GM19025 (cell line): ENCODE results near the gene APEH.
"Not testable (repeated sequence)": the region's sequence is repeated elsewhere in the genome, so short reads cannot be mapped to it uniquely, and the experiment has no call there.

Experiments
- ATAC-seq: cut with Tn5 transposase; IDR thresholded peaks from one replicate; pipeline ENCODE4 v1.9.1; 2021; ENCODE audit warnings: mild to moderate bottlenecking, low read depth, moderate library complexity; ENCODE audit not compliant: unreplicated experiment

The APEH gene

DNA sequence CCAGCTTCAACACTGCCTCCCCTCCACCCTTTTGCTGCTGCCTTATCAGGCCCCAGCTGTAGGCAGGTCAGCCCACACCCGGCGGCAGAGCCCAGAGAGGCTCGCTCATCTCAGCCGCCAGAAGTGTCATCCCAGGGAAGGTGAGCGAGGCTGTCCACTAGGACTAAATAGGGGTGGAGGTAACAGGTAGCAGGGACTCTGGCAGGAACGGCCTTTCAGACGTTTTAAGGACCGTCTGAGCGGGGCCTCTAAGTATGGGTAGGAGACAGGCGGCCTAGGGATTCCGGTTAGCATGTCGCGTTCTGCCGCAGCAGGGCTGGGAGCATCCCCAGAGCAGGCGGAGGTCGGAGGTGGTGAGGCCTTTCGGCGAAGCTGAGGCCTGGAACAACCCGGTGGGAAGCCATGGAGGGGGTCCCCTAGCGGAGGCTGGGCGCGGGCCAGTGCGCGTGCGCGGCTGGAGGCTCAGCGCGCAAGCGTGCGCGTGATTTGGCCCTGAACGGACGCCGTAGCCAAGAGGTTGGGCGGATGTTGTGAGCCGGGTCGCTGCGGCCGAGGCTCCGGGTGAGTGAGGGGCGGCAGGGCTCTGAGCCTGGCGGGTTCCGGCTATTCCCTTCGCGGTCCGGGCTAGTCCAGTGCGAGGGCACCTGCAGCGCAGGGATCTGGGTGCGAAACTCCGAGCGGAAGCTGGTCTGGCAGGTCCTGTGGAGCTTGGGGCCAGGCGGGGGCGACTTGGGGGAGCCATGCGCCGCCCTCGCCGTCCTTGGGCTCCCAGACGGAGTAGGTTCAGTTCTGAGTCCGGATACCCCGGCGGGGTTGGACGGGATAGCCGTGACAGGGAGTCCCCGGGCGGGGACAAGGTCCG, 15.1 kb downstream of the APEH start, which contains the start of the genes MST1 and RNF123:
TSS of gene MST1 (minus strand) at position 429 of the 862 bp plus-strand sequence. CDS start 783 bp downstream, outside the sequence.
TSS of gene RNF123 (plus strand) at position 512 of the 862 bp plus-strand sequence. CDS start 1,609 bp downstream, outside the sequence.
- peak; percentile 61 for ATAC-seq

- ATAC-seq, result not testable (repeated sequence)
Measured at GRCh38 chr3:49689908-49690624, 15.9 kb downstream of the APEH start.

- not testable (repeated sequence) for ATAC-seq
Measured at GRCh38 chr3:49690856-49691255, 16.7 kb downstream of the APEH start.

DNA sequence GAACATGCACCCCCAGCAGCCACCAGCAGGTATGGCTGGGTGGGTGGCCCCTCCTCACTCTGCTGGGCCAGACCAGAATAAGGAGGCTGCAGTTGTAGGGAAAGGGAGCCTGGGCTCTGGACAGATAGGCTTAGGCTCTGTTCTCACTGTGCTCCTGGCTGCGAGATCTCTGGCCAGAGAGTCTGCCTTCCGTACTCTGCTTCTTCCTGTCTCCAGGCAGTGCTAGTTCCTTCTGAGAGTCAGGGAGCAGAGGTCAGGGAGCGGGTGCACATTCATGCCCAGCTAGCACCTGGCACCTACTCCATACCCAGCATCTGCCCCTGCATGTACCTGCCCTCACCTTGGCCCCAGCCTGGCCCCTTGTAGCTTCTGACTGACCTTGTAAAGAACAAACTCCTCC, 17.3 kb downstream of the APEH start:
- ATAC-seq, result not testable (repeated sequence)

GRCh38 chr3:49694409-49695070, 20.4 kb downstream of the APEH start:
- not testable (repeated sequence) for ATAC-seq

DNA sequence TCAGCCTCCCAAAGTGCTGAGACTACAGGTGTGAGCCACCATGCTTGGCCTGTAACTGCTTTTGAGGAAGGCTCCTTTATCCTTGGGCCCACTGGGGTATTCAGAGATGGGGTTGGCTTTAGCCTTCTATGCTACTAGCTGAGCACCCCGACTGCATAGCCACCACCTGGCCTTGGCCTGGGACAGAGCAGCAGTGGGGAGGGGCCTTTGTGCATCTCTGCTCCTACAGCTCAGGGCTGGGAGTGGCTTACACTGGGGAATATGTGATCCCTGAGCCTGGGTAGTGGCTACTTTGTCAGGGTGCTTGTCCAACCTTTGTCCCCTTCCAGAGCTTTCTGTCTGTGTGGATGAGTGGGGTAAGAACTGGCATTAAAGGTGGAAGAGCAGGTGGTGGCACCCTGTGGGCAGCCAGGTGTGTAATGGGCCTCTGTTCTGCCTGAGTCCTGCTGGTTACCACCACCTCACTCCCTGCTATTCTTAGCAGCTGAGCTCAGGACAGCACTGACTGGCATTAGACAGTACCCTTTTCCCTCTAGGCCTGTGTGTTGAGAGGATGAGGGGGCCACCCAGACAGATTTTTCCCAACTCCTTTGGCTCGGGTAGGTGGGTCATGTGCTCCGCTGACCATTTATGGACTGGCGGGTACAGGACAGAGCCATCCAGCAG, 21.3 kb downstream of the APEH start:
- not testable (repeated sequence) for ATAC-seq

GRCh38 chr3:49699281-49699979, 25.3 kb downstream of the APEH start:
- no peak for ATAC-seq

DNA sequence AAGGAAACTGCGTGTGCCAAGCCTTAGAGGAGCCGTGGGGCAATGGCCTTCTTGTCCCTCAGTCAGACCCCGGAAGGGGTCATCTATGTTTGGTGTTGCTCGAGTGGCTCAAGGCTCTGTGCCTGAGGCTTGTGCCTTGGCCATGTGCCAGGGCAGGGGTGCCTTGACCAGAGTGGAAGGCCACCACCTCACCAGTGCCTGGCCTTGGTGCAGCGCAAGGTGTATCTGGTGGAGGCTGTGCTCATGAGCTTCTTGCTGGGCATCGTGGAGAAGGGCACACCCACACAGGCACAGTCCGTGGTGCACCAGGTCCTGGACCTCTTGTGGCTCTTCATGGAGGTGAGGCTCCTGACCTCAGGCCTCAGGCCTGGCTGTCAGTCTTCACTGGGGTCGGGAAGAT, 25.9 kb downstream of the APEH start:
- no peak for ATAC-seq

- no peak for ATAC-seq
Measured at GRCh38 chr3:49700453-49701128, 26.4 kb downstream of the APEH start.

- no peak for ATAC-seq
Measured at GRCh38 chr3:49701388-49702077, 27.4 kb downstream of the APEH start.

- no peak for ATAC-seq
Measured at GRCh38 chr3:49702672-49703071, 28.5 kb downstream of the APEH start.

GRCh38 chr3:49703443-49703927, 29.3 kb downstream of the APEH start:
- ATAC-seq, result no peak

DNA sequence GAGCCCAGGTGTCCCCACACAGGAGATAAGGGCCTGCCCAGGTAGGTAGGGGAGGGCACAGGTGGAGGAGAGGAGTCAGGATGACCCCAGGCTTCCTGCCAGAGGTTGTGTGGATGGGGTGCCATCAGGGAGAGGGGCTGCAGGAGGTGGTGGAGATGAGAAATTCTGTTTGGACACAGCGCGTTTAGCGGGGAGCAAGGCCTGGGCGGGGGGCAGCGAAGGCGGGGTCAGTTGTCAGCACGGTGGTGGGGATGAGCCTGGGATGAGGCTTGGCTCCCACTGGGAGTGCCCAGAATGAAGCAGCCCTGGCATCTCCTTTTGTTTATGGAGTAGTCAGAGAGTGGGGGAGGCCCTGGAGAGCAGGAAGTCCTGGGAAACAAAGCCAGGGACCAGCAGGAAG, 29.8 kb downstream of the APEH start:
- no peak for ATAC-seq

DNA sequence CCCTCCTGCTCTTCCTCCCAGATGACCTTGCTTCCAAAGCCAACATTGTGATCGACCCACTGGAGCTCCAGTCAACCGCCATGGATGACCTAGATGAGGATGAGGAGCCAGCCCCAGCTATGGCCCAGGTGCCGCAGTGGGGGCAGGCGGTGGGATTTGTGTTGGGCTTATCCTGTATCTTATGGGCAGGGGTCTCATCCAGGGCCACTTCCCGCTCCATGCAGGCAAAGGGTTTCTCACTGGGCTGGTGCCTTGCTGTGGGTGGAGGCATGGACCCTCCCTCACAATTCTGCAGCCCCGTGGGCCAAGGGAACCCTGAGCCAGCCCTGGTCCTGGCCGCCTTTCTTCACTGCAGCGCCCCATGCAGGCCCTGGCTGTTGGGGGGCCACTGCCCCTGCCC, 30.5 kb downstream of the APEH start:
- ATAC-seq, result no peak

GRCh38 chr3:49705390-49705960, 31.3 kb downstream of the APEH start:
- ATAC-seq, result no peak

- no peak for ATAC-seq
Measured at GRCh38 chr3:49706456-49707112, 32.4 kb downstream of the APEH start.

DNA sequence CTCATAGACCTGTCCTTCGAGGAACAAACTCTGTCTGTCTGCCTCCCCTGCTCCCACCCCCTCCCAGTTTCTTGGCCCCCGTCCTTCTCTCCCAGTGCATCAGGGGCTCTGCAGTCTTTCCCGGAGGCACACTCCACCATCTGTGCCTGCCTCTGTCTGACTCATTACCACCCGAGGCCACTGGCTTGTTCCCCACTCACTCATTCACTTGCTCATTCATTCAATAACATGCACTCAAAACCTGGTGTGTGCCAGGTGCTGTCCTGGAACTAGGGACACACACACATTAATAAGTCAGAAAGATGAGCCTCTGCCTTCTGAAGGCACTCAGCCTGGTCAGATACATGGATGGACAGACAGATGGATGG, 32.9 kb downstream of the APEH start:
- no peak for ATAC-seq

GRCh38 chr3:49709852-49710251, 35.7 kb downstream of the APEH start:
- ATAC-seq, result no peak
